Right ventricle myocardium superior (tissue), 1 donor: ENCODE results near the gene RTRAF. TPM values are rescaled to one million over a fixed set of nuclear protein-coding genes. Genes with fewer than 3 reads are reported as not detected.

ENCODE experiments used
- ATAC-seq: fragments of 200-7000 bp; cut with Tn5 transposase; one replicate; pipeline ENCODE4 v1.9.1; 2020; ENCODE audit warnings: mild to moderate bottlenecking; ENCODE audit not compliant: poor library complexity
- DNase-seq: peaks from one replicate; pipeline ENCODE4 v3.0.0-alpha.2; 2020
- intact Hi-C: fragments of 100-400 bp; cut with DNase I; formaldehyde crosslinking; loops from one replicate; pipeline ENCODE4 v1.11.2; 2022
- total RNA-seq: library from RNA; stranded (reverse); fragmentation: NEBNext Ultra II Directional; extraction: Animal tissue kit (Norgen Biotek cat#: 25700); gene quantifications from one replicate; pipeline ENCODE4 v1.2.1, GENCODE V29; 2021
- donor health status: DM: no; HTN: yes; CAD: no; lungs with severe emphysema.

The RTRAF gene
- total RNA-seq, 1 donor from 2014 or later: 218 TPM

DNA sequence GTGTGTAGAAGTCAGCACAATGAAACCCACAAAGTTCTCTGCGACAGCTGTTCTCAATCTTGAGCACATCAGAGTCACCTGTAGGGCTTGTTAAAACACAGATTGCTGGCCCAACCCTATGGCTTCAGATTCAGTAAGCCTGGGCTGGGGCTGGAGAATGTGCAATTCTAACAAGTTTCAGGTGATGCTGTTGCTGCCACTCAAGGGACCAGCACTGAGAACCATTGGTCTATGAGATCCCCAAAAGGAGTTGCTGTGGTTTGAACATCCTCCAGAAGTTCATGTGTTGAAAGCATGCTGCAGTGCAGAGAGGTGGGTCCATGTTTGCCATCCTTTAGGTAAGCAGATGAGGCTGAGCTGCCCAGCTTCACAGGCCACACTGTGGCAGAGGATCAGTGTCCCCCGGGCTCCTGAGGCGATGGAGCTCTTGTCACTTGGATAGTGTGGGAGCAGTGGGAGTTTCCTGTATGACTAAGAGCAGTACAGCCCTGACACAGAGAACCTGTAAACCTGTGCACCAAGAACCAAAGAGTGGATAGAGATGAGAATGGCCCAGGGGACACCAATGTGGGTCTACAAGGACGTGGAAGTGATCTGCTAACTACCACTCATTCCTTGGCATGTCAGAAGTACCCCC, 8.0 kb upstream of the RTRAF start:
- DNase-seq: no peak
- no peak for ATAC-seq
- intact Hi-C loops: no loop called here

DNA sequence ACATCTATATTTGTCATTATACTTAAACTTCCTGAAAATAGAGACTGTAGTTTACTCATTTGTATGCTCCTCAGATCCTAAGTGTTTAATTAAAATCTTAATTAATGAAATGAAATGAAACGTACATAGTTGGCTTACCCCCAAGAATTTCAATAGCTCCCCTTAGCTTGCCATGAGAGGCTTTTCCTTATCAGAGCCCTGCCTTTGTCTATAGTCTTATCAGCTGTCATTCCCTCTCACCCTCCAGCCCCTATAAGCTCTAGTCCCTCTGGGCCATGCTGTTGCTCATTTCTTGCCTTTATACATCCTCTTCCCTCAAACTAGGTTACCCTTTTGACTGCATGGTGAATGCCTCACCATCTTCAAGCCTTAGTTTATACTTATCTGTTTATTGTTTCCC, 1.1 kb upstream of the RTRAF start:
- ATAC-seq (no peak), DNase-seq (no peak)
- intact Hi-C loops: no loop called here

DNA sequence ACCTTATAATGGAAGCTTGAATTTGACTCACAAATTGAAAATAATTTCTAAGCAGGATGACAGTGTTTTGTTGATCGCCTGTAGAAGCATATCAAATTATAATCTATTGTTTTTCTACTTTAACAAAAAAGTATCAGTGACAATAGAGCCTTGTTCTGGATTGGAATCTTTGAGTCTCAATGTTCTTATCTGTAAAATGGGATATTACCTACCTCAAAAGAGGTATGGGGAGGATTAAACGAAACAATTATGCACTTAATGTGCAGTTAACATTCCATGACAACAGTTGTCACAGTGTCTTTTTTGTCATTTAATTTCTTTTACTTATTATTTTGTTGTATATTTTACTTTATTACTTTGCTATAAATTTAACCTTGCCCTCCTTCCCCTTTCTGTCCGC, 1.1 kb downstream of the RTRAF start:
- no peak for DNase-seq
- intact Hi-C loops: no loop called here
- no peak for ATAC-seq

DNA sequence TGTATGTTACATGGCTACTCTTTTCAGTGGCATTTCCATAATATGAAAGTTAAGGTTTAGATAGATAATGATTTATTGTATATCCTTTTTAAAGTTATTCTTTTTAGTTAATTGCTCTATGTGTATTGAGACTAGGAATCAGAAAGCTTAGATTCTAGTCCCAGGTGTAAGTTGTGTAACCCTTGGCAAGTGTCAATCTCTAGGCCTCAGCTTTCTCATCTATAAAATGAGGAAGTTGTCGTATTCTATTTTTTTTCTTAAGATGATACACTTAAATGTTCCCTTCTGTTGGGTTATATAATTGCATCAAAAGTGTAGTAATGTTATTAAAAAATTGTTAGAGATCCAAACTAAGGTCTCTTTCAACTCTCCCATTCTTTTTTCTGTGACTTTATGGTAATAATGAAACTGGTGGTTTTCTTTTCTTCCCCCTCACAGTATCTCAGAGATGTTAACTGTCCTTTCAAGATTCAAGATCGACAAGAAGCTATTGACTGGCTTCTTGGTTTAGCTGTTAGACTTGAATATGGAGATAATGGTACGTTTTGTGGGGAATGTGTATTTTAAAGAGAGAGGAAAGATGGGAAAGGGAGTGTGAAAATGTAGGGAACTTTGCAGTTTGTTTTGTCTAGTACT, 4.1 kb downstream of the RTRAF start:
- no peak for ATAC-seq
- no peak for DNase-seq
- intact Hi-C loops: no loop called here

DNA sequence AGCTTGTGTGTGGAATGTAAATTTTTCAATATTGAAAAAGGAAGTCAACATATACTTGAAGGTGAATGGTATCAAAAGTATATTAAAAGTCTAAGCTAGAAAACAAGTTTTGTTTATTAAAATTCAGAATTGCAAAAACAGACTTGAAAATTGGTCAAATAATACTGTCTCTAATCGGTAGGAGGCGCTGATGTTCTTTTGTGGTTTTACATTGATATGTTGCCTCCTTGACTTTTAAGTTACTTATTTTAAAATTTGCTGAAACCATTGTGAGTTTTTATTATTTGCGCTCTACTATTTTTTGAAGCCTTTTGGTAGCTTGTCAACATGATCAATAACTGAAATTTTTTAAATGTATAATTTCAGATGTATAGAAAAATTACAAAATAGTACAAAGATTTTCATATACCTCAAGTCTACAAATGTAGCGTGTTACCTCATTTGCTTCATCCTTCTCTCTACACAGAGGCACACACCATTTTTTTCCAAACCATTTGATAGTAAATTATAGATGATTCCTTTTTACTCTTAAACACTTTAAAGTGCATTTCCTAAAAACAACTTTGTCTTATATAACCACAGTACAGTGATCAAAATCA, 6.9 kb downstream of the RTRAF start:
- ATAC-seq: peak; percentile 64
- intact Hi-C loops: loop anchor here (5.0 kb wide), 2 partner anchors 71 to 136 kb away; partner anchors contain the start of gene NID2
- no peak for DNase-seq

DNA sequence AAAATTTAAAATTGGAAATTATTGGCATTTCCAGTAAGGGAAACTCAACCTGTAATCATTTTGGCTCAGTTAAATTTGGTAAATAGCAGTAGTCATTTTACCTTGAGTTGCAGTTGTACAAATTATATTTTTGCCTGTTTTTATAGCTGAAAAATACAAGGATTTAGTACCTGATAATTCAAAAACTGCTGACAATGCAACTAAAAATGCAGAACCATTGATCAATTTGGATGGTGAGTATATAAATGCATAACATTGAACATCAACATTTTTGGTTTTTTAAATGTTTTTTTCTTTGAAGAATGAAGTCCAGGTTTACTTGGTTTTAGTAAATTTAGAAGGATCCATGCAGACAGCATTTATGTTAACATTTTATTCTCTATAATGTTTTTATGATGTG, 9.0 kb downstream of the RTRAF start:
- intact Hi-C loops: loop anchor here (5.0 kb wide), 2 partner anchors 69 to 134 kb away; partner anchors contain the start of gene NID2
- DNase-seq (no peak), ATAC-seq (no peak)

DNA sequence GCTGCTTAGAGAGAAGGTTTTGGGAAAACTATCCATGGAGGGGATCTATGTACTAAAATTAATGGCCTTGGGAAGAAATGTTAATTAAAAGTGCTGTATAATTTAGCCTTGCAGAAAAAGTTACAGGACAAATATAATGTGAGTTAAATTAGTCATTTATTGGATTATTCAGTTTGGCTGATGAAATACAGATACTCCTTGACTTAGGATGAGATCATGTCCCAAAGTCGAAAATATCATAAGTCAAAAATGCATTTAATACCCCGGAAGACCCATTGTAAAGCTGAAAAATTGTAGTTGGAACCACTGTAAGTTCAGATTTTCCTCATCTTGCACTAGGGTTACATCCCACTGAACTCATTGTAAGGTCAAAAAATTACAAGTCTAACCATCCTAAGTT, 9.7 kb downstream of the RTRAF start:
- intact Hi-C loops: loop anchor here (5.0 kb wide), 2 partner anchors 68 to 133 kb away; partner anchors contain the start of gene NID2
- no peak for DNase-seq
- ATAC-seq: no peak

DNA sequence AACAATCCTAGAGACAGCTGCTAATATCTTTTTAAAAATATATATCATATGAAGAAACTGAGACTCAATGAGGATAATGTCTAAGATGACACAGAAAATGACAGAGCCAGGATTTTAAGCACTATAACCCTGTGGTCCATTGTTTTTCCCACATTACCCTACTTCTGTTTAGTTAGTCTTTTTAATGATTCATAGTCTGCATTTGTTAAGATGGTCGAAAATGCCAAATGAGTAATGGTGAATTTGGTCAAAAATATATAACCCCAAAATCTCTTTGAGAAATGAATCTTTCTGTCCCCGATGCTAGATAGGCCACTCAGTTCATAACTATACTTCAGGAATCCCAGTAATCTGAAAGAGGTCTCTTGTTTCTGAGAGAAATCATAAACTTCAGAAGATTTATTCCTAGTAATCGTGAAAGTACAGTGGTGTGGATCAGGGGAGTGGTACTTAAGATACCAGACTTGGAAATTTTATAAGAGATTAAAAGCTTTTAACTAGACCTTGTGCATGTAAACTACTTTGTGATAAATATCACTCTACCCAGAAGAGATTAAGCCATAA, 10.8 kb downstream of the RTRAF start:
- DNase-seq (no peak), ATAC-seq (no peak)
- intact Hi-C loops: no loop called here

DNA sequence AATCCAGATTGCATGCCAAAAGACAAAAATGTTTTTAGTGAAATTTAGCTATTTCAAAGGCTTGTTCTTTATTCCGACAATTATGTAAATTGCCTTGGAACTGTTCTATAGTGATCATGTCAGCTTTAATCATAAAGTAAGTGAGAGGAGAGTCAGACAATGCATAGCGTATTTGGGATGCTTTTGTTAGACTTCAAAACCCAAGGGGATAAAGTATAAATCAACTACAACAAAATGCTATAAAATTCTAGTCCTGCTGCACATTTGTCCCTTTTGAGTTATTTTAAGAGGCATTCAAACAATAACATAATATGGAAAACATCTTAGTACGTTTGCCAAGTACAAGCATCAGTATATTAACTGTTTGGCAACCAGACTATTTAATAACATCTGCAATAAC, 11.3 kb downstream of the RTRAF start:
- ATAC-seq: no peak
- DNase-seq: no peak
- intact Hi-C loops: no loop called here

DNA sequence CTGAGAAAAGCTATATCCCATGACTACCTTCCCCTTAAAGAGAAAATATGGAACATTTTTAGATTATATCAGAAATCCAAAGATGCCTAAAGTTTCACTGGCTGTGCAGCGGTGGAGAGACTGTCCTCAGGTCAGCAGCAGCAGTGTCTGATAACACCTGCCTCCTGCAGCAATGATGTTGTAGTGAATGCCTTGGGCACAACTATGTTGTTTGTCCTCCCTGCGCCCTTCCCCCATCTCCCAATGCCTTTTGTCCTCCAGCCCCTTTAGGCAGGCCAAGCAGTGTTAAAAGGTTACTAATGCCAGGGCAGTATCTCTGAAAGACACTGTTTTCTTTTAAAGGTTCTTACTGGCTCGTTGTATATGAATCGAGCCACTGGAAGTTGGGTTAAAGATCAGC, 13.2 kb downstream of the RTRAF start:
- peak; percentile 51 for ATAC-seq
- intact Hi-C loops: no loop called here
- DNase-seq: no peak

DNA sequence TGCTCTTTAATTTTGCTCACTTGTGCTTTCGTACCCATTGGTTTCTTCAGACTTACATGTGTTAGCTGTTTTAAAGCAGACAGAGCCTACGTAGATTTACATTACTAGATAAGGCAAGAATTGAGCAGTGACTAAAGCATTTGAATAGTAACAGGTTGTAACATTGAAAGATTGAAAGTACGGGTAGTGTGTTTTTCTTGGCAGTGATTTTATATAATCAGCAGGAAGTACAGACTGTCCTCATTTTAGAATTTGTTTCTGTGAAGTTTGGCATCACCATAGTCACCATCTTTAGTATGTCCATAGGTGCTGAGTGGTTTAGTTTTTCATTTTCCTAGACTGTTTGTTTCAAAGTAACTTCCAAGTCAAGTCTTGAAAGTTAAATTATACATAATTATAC, 14.0 kb downstream of the RTRAF start:
- ATAC-seq (peak; percentile 87), DNase-seq (no peak)
- intact Hi-C loops: no loop called here

DNA sequence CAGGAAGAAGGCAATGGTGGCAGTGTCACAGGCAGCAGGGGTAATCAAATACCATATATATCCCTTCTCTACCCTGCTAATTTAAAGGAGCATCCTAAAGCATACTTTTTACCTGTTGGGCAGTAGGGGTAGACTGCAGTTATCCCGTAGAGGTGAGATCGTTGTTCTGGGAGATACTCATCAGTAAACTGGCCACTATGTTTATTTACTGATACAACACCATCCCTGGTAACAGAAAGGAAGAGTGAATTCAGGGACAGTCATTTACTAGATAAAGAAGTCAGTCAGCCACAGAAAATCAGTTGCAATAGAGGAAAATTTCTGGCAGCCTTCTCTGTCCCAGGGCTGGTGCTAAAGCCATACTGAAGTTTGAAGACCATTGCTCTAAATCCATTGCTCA, 16.3 kb downstream of the RTRAF start:
- intact Hi-C loops: no loop called here
- DNase-seq: no peak

DNA sequence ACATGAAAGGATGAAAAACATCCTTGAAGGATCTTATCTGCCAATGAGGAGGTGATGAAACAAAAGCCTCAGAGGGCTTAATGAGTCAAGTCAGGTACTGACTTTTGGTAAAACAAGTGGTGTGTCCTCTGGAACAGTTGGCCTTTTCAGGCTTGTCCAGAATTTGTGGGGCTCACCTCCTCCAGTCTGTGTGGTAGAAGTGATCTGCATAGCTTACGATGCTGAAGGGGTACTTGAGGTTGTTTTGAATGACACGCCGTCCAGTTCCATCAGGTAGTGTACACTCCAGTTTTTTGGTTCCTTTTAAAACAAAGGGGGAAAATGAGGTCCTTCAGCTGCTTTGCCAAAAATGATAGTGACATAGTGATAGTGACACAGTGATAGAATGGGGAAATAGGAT, 17.0 kb downstream of the RTRAF start:
- intact Hi-C loops: no loop called here
- DNase-seq (no peak), ATAC-seq (no peak)

More for the DNA sequence above, 16.3 kb downstream of the RTRAF start:
- no peak for ATAC-seq

DNA sequence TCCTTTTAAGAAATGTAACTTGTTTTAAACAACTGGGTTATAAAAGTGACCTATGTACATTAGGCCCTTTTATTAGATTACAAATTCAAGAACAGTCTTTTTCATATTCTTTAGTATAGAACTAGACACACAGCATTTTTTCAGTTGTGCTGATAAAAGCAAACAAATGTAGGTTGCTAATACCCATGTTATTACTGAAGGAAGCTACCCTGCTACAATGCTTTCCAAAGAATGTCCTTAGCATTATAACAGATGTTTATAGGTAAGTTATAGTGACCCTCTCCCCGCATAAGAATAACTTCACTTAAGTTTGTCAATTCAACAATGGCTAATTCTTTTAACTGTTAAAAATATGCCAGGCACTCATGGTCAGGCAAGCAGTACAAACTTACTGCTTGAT, 17.9 kb downstream of the RTRAF start:
- ATAC-seq (no peak), DNase-seq (no peak)
- intact Hi-C loops: no loop called here

DNA sequence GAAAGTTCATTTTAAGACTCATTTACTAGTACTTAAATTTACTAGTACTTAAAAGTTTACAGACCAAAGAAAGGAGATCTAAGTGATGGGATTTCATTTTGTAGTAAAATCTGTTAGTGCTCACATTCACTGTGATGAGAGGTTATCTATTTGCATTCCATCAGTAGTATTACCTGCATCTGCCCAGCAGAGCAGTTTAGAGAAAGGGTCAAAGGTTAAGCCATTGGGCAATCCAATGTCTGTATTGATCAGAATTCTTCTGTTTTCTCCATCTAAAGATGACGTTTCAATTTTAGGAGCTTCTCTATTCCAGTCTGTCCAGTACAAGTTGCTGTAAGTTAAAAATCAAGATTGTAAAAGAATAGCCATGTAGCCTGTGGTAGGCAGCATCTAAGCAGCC, 18.3 kb downstream of the RTRAF start:
- intact Hi-C loops: no loop called here
- no peak for DNase-seq
- no peak for ATAC-seq

DNA sequence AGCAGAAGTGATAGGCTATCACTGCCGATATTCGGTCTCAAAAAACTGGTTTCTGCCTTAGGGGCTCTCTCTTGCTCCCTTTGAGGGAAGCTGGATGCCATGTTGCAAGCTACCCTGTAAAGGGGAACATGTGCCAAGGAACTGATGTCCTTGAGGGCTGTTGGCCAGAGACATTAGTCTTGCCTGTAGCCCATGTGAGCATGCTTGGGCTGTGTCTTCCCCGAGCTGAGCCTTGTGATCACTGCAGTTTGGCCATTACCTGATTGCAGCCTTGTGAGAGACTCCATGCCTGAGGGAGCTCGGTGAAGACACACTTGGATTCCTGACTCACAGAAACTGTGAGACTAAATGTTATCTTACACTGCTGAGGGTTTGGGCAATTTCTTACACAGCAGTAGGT, 18.8 kb downstream of the RTRAF start:
- intact Hi-C loops: no loop called here
- no peak for ATAC-seq

DNA sequence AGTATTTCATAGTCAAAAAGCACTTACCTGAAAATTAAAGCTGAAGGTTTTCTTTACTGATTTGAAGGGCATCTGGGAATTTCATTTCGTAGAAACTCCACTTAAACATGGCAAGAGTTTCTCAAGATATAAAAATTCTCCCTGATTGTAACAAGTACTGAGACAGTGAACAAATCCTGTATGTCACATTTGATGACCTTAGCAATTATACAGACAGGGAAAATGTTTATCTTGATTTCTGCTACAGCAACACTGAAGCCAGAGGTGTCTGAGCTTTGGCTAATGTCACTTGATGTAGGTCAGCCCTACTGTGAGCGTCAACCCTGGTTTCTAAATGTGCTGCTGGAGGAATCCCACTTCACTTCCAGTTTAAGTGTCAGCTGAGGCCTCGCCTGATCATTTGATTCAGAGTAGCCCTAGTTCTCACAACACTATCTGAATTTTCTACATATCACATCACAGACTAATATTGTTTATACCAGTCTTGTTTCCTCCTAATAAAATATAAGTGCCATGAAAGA, 20.9 kb downstream of the RTRAF start:
- intact Hi-C loops: loop anchor here (5.0 kb wide), 1 partner anchor 57 kb away; the partner anchor contains the start of gene NID2
- peak; percentile 31 for ATAC-seq
- no peak for DNase-seq

More for the DNA sequence above, 18.8 kb downstream of the RTRAF start:
- no peak for DNase-seq

DNA sequence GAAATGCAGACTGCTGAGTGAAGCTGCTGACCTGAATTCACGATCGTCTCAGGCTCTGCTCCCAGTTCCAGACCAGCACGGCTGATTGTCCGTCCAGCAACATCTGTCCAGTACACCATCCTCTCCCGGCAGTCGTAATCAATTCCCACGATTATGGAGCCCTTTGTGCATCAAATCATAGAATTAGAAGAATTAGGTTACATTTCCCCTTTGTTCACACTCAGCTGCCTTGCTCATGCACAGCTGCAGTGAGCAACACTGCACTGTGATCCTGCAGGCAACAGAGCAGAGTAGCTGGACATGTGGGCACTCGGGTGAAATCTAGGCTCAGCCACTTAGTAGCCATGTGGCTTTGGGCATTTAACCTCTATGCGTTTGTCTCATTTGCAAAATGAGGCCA, 22.2 kb downstream of the RTRAF start:
- intact Hi-C loops: loop anchor here (5.0 kb wide), 1 partner anchor 56 kb away; the partner anchor contains the start of gene NID2
- DNase-seq: no peak
- no peak for ATAC-seq

DNA sequence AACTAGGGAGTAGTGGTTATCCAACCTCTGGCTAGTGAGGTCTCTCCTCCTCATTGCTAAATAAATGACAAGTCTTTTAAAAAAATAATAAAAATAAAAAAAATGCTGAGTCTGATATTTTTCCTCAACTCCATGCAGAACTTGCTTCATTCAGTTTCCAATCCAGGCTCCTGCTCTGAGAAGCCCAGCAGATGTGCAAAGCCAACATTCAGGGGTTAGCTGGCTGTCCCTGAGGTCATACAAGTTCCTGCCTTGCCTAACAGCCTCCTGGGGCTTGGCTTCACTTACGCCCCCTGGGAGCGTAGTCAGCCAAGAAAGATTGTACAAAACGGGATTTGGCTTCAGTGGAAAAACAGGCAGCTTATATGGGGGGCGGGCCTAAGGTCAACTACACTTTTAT, 23.3 kb downstream of the RTRAF start:
- ATAC-seq: peak; percentile 60
- peak; percentile 83 for DNase-seq
- intact Hi-C loops: loop anchor here (5.0 kb wide), 1 partner anchor 55 kb away; the partner anchor contains the start of gene NID2
